GM18520 (cell line): ENCODE data around the gene NLRP3.
A peak's percentile ranks its signal among the peaks of the same experiment; 100 is the strongest.
"Not testable (repeated sequence)": the region's sequence is repeated elsewhere in the genome, so short reads cannot be mapped to it uniquely, and the experiment has no call there.

Source experiments
- ATAC-seq: cut with Tn5 transposase; IDR thresholded peaks from one replicate; pipeline ENCODE4 v1.9.1; 2021; ENCODE audit not compliant: unreplicated experiment

NLRP3 gene

DNA sequence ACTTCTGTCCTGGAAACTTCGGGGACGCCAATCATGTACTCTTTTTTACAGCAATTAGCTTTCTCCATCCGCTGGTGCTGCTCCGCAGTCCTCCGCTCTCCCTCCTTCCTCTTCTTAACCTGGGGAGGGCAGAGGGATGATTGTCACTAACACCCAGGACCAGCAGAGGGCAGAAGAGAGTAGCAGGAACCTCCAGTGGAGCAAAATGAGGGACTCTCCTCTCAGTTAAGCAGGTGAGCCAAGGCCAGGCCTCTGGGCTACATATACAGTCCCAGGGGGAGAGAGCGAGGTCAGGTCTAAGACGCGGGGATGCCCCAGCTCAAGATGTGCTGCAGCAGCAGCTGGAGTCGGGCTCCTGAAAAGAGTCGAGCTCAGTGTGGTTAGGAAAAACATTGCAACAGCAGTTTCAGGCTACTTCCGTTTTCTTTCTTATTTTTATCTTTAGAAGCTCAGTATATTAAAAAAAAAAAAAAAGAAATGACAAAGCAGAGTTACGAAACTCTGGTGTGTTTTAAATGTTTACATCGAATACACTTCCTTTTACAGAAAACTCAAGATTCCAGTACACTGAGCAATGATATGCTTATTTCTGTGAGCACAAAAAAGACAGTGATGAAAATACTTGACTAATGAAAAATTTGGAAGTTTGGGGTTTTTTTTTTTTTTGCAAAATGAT is 25.7 kb upstream of the NLRP3 start:
- peak; percentile 99 for ATAC-seq

DNA sequence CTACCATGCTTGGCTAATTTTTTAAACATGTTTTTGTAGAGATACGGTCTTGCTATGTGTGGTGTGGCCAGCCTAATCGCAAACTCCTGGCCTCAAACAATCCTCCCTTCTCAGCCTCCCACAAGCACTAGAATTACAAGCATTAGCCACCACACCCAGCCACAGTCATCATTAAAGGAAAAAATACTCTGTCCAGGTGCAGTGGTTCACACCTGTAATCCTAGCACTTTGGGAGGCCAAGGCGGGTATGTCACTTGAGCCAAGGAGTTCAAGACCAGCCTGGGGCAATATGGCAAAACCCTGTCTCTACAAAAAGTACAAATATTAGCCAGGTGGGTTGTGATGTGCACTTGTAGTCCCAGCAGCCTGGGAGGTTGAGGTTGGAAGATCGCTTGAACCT is 25.0 kb upstream of the NLRP3 start:
- no peak for ATAC-seq

DNA sequence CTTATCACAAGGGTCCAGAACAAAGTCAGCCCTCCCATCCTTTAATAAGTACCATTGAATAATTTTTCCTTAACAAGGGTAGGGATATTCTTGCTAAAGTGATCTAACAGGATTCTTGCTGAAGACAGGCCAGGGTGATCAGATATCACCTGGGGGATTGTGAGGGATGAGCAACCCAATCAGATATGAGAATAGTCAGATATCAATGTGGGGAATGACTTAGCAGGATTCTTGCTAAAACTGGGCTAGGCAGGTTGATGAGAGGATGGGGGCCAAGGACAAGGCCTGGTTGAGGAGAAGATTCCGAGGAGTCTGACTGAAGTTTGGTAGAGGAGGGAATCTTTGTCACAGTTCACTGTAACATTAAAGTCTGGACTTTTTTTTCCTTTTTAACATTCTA is 23.9 kb upstream of the NLRP3 start:
- no peak for ATAC-seq

DNA sequence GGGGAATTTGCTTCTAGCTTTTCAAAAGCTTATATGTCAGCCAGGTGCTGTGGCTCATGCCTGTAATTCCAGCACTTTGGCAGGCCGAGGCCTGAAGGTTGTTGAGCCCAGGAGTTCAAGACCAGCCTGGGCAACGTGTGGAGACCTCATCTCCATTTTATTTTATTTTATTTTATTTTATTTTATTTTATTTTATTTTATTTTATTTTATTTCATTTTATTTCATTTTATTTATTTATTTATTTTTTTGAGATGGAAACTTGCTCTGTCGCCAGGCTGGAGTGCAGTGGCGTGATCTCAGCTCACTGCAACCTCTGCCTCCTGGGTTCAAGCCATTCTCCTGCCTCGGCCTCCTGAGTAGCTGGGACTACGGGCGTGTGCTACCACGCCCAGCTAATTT is 20.9 kb upstream of the NLRP3 start:
- ATAC-seq = not testable (repeated sequence)

DNA sequence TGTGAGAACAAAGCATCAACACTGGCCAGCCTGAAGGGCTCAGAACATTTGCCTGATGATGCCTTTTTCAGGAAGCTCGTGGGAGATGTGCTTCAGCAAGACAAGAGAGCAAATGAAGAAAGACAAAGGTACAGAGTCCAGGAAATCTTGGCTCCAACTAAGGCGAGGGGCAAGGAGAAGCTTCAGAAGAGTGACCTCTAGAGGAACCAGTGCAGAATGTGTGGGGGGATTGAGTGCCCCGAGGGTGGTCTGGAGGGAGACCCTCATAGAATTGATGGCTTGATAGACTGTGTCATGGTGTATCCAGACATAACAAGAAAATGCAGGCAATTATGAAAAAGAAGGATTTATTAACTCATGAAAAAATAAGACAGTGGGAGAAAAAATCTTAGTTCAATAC is 15.3 kb upstream of the NLRP3 start:
- no peak for ATAC-seq

DNA sequence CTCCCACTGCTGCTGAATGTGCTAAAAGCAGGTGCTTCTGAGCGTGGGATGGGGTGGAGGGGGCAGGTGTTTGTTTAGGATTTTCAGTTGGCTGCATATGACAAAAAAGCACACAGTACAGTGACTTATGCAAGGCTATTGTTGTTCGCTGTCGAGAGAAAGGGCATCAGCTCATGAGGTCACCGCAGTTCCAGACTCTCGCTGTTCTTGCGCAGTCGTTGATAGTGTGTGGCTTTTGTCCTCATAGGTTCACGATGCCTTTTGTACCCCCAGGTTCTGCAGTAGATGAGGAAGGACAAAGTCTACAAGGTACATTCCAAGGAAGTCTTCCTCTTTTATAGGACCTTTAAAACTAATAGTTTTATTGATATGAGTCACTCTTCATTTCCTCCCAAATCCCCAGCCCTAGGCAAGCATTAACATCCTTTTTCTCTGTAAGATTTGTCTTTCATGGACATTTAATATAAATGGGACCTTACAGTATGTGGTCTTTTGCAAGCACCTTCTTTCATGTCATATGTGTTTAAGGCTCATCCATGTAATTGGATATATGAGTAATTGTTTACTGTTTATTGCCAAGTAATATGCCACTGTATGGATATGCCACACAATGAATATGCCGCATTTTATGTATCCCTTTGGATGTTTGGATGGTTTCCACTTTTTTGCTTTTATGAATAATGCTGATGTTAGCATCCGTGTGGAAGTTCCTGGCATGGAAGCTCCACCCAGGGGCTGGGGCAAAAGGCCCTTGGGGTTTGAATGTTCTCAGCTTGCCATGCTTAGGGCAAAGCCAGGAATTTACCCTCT is 14.5 kb upstream of the NLRP3 start:
- no peak for ATAC-seq

DNA sequence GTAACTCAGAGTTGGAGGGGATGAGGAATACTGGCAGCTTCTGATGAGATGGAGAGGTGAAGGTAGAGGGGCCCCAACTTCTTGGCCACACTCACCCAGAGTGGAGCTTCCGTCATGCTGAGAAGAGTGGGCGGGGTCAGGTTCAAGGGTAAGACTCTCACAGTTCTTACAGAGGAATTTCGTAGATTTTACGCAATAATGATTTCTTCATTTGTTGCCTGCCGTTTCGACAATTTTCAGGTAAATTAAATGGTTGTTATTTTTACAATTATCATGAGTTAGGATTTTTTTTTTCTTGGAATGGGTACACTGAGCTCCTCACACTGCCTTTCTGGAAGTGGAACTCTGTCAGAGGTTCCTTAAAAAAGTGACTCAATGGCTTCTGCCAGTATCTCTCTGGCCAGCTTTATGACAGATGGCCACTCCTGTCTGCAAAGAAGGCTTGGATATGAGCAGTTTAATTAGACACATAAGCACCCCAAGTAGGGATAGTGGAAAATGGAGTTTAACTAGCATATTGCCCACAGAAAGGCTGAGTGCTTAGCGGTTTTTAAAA is 13.8 kb upstream of the NLRP3 start:
- ATAC-seq = no peak

DNA sequence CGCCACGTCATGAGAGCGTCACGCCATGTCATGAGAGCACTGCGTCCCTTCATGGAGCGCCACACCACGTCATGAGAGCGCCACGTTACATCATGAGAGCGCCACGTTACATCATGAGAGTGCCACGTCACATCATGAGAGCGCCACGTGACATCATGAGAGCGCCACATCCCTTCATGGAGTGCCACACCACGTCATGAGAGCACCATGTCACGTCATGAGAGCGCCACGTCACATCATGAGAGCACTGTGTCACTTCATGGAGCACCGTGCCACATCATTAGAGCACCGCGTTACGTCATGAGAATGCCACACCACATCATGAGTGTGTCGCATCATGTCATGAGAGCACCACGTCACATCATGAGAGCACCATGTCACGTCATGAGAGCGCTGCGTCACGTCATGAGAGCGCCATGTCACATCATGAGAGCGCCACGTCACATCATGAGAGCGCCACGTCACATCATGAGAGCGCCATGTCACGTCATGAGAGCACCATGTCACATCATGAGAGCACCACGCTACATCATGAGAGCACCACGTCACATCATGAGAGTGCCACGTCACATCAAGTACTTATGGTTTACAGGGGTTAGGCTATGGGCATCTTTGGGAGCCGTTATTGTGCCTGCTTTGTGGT is 9.8 kb upstream of the NLRP3 start:
- ATAC-seq = no peak

DNA sequence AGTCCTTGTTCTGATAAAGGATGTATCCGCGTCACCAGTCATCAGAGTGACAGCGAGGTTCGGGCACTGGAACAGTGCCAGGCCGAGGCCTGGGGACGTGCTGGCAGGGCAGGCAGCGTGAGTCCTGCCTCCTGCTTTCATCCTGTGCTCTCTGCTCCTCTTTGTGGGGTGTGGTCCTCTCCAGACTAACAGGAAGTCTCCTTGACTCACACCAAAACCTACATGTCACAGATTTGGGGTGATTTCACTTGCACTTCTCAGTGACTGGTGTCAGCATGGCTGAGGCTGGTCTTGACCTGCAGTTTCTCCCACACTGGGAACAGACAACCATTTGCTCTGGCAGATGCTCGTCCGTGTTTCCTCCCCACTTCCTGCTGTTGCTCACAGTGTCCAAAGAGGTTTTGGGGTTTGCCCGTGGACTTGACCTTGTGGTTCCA is 8.8 kb upstream of the NLRP3 start:
- ATAC-seq = peak; percentile 52

DNA sequence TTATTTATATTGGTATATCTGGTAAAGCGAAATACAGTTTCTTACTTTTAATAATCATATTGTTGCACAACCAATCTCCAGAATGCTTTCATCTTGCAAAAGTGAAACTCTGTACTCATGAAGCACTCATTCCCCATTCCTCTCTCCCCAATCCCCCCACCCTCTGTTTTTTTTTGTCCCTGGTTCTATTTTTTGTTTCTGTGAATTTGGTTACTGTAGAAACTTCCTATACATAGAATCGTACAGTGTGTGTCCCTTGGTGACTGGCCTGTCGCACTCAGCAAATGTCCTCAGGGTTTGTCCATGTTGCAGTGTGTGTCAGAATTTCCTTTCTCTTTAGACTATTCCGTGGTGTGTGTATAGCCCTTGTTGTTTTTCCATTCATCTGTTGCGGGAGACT is 7.9 kb upstream of the NLRP3 start:
- ATAC-seq = no peak

DNA sequence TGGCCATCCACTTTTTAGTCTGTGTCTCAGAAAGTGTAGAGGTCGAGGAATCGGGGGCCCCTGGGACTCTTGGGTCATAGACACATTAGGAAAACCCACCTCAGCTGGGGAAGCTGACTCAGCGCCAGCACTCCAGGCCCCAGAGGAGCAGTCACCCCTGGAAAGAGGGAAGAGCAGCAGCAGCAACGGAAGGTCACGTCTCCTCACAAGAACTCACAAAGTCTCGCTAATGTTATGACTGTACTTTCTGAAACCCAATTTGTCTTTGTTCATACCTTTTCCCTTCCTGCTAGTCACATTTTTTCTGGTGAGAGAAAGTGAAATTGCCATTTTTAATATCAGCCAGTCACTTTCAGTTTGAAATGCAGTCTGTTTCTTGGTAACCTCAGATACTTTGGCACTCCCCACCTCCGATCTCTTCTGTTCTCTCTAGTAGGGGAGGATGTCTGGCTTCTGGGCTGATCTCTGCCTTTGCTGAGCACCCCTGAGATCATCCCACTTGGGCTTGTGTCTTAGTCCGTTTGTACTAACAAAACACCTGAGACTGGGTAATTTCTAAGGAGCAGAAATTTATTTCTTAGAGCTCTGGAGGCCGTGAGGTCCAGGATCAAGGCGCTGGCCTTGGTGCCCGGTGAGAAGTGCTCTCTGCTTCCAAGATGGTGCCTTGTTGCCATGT is 6.0 kb upstream of the NLRP3 start:
- ATAC-seq = peak; percentile 85

DNA sequence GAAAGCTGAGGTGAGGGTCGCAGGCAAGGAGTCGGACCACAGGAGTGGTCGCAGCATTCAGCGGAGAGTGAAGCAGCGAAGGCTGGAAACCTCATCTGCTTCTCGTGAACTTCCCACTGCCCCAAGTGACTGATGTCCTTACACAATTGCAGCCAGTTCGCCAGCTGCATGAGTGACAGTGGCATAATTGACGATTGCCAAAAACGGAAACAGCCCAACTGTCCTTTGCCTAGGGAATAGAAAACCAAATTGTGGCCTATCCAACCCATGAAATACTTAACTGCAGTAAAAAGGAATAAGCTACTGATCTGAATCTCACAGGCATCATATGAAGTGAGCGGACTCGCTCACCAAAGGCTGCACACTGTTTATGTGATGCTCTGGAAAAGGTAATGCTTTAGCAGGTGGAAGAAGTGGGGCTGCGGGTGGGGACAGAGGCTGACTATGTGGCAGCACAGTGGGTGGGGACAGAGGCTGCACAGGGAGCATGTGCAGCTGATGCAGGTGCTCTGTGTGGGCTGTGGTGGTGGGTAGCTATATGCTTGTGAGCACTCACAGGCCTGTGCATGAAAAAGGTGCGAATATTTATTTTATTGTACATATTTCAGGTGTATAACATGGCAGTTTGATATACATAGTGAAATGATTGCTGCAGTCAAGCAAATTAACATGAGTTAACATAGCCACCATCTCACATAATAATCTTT is 4.2 kb upstream of the NLRP3 start:
- no peak for ATAC-seq

DNA sequence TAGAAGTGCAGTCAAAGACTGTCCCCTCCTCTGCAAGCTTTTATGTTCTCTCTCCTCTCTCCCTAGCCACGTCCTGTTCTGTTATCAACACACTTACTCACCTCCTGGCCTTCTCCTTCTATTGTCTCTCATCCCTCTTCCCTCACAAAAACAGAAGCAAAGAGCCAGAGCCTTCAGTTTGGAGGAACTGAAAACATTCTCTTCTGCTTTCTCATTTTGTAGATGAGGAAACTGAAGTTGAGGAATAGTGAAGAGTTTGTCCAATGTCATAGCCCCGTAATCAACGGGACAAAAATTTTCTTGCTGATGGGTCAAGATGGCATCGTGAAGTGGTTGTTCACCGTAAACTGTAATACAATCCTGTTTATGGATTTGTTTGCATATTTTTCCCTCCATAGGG is 1.9 kb downstream of the NLRP3 start:
- ATAC-seq = no peak

DNA sequence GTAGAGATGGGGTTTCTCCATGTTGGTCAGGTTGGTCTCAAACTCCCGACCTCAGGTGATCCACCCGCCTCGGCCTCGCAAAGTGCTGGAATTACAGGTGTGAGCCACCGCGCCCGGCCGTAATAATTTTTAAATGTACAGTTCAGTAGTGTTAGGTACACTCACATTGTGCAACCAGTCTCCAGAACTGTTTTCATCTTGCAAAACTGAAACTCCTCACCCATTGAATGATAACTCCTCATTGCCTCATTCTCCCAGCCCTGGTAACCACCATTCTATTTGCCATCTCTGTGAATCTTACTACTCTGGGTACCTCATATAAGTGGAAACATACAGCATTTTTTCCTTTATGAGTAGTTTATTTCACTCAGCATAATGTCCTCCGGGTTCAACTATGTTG is 3.4 kb downstream of the NLRP3 start:
- ATAC-seq = no peak

DNA sequence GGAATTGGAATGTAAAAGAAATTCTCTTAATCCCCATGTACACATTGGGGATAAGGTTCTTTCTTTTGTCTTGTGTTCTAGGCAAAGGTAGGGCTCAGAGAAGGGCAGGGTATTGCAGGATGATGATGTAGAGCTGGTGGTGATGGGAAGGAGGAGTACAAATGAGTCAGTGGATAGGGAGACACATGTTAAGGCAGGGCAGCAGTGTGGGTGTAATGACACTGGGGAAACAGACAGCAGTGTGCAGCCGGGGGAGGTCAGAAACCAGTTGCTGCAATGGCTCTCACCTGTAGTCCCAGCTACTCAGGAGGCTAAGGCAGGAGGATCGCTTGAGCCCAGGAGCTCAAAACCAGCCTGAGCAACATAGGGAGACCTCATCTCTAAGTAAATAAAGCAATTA is 5.1 kb downstream of the NLRP3 start:
- no peak for ATAC-seq

DNA sequence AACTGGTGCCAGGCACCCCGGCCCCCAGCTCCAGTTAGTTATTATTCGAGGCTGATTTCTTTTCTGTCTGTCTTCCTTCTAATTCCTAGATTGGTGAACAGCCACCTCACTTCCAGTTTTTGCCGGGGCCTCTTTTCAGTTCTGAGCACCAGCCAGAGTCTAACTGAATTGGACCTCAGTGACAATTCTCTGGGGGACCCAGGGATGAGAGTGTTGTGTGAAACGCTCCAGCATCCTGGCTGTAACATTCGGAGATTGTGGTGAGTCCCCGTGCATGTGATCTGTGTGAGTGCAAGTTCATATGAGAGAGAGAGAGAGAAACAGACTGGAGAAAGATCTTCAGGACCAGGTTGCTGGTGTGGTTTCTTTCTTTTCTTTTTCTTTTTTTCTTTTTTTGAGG is 13.5 kb downstream of the NLRP3 start:
- ATAC-seq = no peak

DNA sequence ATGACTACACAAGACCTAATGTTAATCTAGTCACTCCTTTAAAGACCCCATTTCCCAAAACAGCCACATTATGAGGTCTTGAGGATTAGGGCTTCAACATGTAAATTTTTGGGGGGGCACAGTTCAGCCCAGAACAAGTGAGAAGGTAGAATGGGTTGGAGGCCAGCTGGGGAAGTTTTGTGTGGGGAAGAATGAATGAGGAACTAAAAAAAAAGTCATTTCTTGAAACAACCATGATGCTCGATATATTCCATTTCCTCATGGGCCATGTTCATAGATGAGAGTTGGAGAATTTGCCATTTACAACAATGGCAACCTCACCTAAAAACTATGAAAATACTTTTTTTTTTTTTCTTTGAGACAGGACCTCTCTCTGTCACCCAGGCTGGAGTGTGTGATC is 14.5 kb downstream of the NLRP3 start:
- ATAC-seq = no peak

DNA sequence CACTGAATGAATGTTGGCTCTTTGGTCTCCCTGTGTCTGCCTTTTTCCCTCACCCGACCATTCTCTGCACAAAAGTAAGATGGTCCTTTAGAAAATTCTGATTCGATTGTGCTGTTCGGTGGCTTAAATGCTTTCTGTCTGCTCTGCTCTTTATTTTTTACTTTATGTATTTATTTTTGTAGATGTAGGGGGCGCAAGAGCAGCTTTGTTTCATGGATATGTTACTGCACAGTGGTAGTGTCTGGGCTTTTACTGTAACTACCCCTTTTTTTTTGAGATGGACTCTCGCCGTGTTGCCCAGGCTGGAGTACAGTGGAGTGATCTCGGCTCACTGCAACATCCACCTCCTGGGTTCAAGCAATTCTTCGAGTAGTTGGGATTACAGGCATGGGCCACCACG is 15.7 kb downstream of the NLRP3 start:
- ATAC-seq = no peak

DNA sequence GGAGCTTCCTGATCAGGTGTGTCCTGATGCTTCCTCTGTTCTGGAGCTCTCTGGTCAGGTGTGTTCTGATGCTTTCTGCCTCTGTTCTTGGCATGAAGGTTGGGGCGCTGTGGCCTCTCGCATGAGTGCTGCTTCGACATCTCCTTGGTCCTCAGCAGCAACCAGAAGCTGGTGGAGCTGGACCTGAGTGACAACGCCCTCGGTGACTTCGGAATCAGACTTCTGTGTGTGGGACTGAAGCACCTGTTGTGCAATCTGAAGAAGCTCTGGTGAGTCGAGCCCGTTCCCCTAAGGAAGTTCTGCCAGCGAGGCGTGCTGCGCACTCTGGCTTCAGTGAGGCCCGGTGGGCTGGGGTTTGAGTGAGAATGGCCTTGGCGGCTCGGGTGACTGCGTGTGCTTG is 18.0 kb downstream of the NLRP3 start:
- ATAC-seq = no peak

DNA sequence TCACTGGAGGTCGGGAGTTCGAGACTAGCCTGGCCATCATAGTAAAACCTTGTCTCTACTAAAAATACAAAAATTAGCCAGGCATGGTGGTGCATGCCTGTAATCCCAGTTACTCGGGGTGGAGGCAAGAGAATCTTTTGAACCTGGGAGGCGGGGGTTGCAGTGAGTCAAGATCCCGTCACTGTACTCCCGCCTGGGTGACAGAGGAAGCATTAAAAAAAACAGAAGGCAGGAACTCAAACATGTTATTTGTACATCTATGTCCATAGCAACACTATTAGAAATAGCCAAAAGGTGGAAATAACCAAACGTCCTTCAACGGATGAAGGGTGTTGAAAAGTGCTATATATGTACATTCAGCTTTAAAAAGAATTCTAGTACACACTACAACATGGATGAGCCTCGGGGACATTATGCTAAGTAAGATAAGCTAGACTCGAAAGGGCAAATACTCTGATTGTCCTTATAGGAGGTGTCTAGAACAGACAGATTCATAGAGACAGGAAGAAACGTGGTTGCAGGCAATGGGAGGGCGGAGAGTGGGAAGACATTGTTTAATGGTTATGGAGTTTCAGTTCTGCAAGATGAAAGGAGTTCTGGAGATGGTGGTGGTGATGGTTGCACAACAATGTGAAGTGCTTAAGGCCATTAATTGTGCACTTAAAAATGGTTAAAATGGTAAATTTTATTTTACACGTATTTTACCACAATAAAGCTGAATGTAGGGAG is 19.2 kb downstream of the NLRP3 start:
- ATAC-seq = no peak
